ENCODE results near the gene EPM2AIP1.
"Not testable (repeated sequence)": the region's sequence is repeated elsewhere in the genome, so short reads cannot be mapped to it uniquely, and the experiment has no call there.

The EPM2AIP1 gene

DNA sequence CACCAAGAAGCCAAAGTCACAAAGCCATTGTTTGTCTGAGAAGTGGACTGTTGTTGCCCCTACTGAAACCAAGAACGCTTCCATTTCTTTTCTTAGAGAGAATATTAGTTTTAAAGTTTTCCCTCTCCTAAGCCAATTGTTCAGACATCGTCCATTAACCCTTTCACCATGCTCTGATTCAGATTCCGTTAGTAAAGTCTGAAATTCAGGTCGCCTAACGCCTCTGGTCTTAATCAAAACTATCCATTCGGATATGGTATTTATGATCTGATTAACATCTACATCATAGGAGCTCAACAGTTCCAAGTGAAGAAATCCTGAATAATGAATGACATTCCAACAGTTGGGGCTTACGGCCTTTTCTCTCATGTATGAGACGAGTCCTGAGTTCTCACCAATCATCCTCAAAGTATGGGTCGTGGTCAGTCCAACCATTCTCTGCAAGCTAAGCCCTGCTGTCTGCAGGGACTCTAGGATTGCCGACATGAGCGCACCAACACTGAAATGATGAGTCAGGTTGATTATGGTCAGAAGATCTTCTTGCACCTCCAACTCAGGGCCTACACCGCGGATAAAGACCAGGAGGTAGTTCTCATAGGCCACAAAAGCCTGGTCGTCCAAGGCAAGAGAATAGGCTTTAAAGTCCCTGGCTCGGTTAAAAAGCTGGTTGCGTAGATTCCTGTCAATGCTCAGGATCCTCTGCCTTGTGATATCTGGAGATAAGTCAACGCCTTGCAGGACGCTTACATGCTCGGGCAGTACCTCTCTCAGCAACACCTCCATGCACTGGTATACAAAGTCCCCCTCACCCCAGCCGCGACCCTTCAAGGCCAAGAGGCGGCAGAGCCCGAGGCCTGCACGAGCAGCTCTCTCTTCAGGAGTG is 767 bp downstream of the EPM2AIP1 start:
- DNase-seq, result no peak

DNA sequence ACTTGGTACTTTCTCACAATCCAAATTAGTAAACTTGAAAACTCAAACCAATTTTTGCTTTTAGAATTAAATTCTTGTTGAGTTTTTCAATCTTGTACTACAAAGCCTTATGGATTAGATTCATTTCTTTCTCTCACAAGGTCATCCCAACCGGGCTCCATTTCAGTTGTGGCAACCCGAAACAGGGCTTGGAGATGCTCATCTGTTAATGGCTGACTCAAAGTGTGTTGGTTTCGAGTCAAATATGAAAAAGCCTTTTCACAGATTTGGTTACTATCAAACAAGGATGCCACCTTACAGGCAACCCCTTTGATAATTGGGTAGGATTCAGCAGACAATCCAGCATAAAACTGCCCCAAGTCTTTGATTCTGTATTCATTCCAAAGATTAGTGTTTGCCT is 1.8 kb downstream of the EPM2AIP1 start:
- peak; percentile 19 for DNase-seq

DNA sequence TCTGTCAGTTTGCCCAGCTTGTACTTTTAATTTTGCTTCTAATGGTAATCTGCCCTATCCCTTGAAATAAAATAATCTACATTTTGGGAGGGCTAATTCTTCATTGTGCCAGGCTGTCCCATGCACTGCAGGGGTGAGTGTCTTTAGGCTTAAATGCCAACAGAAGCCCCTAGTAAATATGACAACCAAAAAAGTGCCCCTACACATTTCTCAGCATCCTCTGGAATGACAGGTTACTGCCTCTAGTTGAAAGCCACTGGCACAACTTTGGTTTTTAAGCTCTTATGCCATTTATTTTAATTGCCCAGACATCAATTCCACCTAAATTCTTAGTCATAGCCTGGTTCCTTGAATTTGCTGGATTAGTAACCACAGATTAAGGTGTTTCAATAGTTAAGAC is 3.4 kb downstream of the EPM2AIP1 start:
- DNase-seq, result no peak

DNA sequence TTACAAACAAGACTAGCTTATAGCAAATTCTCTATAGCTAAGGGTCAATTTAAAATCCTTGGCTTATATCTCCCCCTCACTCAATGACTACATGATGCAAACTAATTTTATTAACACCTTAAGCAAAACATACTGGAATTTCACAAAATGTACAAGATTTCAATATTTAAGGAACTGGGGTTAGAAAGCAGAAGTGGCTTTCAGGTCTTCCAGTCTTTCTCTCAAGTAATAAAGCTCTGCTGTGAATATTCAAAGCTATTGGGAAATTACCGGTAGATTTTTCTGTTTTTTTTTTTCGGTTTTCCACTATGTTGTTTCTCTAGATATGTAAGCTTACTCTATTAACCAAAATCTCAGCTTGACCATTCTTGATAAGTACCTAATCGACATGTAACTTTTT is 3.9 kb downstream of the EPM2AIP1 start:
- DNase-seq, result no peak

DNA sequence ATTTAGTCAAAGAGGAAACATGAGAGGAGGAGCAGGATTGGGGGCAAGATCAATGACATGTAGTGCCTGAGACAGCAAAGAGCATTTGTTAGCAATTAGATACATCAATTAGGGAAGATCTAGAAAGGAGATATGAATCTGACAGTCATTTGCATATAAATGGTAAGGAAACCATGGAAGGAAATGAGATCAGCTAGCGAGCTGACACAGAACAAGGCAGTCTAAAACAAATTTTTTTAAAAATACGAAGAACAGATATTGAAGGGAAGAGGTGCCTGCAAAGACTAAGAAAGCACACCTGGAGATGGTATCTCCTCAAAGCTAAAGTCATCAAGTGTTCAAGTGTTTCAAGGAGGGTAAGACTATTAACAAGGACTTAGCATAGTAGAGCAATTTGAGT is 4.6 kb downstream of the EPM2AIP1 start:
- DNase-seq, result peak; percentile 45

DNA sequence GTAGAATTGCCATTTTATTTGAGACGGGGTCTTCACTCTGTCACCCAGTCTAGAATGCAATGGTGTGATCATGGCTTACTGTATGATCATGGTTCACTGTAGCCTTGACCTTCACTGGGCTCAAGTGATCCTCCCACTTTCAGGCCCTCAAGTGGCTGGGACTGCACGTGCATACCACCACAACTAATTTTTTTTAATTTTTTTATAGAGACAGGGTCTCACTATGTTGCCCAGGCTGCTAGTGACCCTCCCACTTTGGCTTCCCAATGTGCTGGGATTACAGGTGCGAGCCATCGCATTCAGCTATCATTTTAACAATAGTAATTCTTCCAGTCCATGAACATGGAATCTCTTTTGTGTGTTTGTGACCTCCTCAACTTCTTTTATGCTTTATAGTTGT is 11.9 kb downstream of the EPM2AIP1 start:
- DNase-seq, result no peak

DNA sequence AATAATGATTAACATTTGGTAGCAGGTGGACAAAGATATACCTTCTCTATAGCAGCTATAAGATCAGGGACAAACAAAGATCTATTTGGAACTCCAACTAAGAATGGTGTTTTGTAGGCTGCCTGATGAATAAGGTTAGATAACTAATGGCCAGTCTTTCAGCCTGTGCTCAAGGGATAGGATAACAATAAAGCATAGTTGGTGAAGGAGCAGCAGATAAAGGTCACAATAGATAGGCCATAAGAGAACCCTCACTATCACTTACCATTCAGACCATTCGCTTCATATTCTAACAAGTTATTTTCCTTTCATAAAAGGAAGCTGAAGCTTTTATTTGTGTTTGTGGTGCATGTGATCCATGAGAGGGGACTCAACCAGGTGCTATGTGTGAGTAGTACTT is 19.8 kb downstream of the EPM2AIP1 start:
- no peak for DNase-seq

DNA sequence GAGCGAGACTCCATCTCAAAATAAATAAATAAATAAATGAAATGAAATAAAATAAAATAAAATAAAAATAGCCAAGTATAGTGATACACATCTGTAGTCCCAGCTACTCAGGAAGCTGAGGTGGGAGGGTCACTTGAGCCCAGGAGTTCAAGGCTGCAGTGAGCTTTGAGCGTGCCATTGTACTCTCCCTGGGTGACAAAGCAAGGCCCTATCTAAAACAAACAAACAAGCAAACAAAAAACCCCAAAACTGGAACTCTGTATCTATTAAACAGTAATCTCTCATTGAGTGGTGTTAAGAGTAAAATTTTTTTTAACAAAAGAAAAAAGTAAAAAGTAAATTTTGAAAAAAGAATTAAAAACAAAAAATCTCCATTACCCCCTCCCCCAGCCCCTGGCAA is 20.8 kb downstream of the EPM2AIP1 start:
- DNase-seq, result no peak

DNA sequence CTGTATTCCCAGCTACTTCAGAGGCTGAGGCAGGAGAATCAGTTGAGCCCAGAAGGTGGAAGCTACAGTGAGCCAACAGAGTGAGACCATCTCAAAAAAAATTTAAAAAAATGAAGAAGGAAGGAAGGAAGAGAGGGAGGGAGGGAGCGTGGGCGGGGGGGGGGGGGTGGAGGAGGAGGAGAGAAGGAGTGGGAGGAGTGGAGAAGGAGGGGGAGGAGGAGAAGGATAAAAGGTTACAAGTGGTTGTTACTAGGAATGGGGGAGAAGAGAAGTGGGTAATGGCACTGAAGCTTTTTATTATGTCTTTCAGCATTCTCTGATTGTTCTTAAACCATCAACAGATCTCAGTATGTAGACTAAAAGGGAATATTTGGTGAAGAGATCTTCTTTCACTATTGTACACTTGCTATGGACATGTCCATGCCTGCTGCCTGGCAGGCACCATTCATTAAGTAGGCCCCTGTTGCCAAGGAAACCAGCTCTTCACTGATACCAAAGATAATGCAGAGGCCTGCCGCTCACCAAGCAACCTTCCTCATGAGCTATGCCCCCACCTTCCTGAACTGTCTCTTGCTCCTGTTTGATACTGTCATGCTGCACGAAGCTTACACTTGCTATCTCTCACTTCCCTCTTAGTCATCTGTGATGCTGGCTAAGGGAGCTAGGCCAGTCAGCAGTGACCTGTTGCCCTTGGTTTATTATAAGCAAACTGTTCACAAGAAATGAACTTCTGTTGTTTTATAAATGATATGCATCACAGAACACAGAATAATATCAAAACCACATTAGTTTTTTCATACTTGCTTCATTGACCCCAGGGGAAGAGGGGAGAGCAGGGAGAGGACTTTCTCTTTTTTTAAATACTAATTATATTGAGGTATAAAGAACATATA is 23.1 kb downstream of the EPM2AIP1 start:
- DNase-seq, result peak; percentile 69

DNA sequence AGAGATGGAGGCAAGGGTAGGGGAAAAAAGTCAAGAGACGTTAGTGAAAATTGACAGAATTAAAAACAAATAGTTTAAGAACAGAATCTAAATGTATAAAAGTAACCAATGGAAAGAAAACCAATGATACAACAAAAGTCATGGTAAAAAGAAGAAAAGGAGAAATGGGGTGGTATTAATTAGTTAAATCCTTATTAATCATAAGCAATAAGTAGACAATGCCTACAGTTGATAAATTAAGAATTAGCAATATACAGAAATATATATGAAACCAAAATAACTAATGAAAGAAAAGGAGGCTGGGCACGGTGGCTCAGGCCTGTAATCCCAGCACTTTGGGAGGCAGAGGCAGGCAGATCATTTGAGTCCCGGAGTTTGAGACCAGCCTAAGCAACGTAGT is 23.8 kb downstream of the EPM2AIP1 start:
- DNase-seq, result no peak

DNA sequence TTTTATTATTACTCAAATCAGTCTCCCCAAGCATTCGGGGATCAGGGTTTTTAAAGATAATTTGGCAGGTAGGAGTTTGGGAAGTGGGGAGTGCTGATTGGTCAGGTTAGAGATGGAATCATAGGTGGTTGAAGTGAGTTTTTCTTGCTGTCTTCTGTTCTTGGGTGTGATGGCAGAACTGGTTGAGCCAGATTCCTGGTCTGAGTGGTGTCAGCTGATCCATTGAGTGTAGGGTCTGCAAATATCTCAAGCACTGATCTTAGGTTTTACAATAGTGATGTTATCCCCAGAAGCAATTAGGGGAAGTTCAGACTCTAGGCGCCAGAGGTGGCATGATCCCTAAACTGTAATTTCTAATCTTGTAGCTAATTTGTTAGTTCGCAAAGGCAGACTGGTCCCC is 27.5 kb downstream of the EPM2AIP1 start:
- DNase-seq, result no peak

DNA sequence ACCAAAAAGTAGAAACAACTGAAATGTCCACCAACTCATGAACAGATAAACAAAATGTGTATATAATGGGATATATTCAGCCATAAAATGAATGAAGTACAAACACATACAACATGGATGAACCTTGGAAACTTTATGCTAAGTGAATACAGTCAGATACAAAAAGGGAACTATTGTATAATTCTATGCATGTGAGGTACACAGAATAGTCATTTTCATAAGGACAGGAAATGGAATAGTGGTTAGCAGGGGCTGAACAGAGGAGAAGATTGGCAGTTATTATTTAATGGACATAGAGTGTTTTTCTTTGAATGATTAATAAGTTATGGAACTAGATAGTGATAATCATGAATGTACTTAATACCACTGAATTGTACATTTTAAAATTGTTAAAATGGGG is 28.1 kb downstream of the EPM2AIP1 start:
- DNase-seq, result no peak

DNA sequence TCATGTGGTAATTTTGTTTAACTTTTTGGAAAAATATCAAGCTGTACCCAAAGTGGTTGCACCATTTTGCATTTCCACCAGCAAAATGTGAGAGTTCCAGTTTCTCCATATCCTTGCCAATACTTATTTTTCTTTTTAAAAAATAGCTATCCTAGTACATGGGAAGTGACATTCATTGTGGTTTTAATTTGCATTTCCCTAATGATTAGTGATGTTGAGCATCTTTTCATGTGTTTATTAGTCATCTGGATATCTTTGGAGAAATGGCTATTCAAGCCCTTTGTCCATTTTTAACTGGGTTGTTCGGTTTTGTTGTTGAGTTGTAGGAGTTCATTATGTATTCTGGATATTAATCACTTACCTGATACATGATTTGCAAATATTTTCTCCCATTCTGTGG is 28.6 kb downstream of the EPM2AIP1 start:
- no peak for DNase-seq

DNA sequence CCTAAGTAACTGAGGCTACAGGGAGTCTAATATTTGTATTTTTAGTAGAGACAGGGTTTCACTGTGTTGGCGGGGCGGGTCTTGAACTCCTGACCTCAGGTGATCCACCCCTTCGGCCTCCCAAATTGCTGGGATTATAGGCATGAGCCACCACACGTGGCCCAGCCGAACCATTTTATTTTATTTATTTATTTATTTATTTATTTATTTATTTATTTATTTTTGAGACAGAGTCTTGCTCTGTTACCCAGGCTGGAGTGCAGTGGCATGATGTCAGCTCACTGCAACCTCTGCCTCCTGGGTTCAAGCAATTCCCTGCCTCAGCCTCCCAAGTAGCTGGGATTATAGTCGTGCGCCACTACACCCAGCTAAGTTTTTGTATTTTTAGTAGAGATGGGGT is 29.9 kb downstream of the EPM2AIP1 start:
- DNase-seq, result not testable (repeated sequence)

DNA sequence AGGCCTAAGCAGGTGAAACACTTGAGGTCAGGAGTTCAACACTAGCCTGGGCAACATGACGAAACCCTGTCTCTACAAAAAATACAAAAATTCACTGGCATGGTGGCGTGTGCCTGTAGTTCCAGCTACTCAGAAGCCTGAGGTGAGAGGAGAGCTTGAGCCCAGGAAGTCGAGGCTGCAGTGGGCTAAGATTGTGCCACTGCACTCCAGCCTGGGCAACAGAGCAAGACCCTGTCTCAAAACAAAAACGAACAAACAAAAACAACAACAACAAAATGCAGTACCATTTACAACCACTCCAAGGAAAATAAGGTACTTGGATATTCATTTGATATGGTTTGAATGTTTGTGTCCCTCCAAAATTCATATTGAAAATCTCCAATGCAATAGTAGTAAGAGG is 32.4 kb downstream of the EPM2AIP1 start:
- DNase-seq, result no peak

DNA sequence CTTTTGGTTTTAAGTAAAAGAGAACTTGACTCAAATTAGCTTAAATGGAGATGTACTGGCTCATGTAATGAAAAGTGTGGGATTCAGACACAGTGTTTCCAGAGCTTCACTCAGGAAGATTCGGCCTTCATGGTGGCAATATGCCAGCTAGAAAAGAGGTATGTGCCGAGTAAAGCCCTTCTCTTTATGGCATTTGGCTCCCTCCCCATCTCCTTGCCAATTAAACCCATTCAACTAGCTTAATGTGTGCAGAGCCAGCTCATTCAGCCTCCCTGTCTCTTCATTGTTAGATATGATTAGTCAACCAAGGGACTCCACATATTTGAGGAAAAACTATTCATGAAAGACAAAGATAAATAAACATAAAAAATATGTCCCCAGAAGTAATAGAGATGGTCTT is 33.1 kb downstream of the EPM2AIP1 start:
- no peak for DNase-seq

DNA sequence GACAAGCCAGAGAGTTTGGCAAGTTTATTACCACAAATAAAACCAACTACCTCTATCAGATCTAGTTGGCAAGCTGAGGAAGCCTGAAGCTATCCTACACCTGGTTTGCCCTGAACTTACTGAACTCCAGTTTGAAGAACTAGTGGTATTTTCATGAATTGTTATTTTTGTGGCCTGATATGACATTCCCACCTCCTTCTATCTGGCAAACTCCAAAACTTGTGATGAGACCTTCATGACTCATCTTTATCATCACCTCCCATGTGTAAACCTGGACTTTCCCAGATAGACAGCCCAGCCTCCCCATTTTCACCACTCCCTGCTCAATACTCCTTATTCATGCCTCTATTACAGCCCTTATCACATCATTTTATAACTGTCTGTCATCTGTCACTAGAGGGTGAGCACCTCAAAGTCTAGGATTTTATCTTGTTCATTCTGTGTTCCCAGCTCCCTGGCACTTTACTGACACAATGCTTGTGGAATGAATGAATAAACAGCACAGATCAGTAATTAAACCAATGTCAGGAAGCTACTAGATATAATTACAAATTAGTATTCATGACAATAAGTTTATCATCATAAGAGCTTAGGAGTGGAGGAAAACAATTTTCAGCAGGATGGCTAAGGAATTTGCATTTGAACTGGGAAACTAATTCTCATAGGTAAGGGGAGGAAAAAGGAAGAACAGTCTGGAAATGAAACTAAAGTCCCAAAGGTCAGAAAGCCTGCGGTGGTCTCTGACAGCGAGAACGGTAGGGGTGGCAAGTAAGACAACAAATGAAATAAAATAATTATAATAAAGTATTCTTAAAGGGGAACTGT is 34.9 kb downstream of the EPM2AIP1 start:
- peak; percentile 7 for DNase-seq

DNA sequence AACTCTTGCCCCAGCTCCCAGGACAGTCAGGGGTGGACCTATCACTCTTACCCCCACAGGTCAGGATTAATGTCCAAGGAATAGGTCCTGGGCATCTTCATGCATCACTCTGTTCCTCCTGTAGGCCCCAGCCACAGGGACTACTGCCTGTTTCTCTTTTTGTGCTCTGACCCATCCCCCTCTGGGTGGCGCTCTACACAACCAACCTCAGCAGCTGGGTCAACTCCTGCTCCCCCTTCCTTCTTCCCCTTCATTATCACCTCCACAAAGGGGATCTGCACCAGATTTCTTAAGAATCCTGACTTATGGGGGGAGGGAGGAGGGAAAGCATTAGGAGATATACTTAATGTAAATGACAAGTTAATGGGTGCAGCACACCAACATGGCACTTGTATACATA is 35.9 kb downstream of the EPM2AIP1 start:
- DNase-seq, result no peak

DNA sequence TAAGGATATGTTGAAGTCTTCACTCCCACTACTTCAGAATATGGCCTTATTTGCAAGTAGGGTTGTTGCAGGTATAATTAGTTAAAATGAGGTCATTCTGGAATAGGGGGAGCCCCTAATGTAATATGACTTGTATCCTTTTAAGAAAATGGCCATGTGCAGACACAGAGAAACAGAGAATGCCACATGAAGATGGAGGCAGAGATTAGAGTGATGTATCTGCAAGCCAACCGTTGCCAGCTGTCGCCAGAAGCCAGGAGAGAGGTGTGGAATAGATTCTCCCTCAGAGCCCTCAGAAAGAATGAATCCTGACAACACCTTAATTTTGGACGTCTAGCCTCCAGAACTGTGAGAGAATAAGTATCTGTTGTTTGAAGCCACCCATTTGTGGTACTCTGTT is 36.8 kb downstream of the EPM2AIP1 start:
- no peak for DNase-seq

DNA sequence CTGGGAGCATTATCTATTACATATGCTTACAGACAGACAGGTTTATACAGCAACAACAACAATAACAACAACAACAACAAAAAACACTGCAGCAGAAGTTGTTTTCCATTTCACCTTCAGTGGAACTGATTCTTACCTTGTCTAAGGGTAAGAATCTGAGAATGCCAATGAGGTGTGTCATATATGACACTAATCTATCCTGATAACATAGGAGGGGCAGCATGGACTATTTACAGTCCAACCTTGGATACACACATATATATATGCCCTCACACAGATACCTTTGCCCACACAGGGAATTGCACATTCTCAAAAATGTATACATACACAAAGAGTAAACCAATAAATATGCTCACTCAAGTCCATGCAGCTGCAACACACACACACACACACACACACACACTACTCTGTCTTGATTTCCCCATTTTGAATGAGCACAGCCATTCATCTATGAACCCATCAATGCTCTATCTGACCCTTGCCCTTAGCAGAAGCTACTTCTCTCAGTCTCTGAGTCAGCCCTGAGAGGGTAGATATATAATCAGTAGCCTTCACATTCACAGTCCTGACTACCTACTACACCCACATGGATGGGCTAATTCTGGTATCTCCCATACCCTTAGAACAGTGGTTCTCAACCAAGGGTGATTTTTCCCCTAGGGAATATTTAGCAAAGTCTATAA is 38.3 kb downstream of the EPM2AIP1 start:
- no peak for DNase-seq

DNA sequence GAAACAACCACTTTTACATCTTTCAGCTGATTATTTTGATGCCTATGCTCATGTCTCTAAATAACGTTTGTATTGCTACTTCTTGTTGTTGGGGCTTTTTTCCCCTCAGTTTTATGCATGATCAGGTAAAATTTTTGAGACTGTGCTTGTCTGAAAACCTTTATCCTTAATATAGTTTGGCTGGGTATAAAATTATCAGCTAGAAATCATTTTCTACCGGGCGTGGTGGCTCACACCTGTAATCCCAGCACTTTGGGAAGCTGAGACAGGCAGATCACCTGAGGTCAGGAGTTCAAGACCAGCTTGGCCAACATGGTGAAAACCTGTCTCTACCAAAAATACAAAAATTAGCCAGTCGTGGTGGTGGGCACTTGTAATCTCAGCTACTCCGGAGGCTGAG is 45.1 kb downstream of the EPM2AIP1 start:
- DNase-seq, result not testable (repeated sequence)

DNA sequence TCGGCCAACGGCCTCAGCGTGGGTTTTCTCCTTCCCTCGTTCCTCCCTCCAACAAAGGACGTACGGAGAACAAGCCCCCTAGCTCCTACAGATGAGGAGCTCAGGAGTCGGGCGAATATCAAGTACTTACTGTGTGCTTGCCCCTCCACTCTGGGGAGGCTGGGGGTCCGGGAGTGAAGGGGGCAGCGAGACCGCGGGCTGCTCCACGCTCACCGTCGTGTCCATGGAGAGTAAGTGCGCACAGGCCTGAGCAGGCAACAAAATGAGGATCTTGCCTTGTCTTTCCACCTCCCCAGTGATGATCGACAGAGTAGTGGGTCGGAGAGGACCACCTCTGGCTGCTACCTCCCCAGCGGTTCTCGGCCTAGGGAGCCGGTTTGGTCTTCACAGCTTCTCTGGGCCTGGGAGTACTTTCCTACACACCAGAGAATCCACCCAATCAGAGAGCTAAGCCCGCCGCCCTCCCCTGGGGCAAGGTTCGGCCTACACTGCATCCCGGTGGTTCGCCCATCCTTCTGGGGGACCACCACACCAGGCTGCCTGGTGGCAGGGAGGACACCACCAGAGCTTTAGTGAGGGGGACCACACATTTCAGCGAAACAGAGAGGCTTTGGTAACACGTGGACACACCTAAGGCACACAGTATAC is 47.5 kb downstream of the EPM2AIP1 start:
- DNase-seq, result no peak

All from CD4-positive, alpha-beta T cell treated with Interleukin-10 for 1 hour (primary cell).